Mesendoderm (in vitro differentiated cells): ENCODE results near the gene GAPDH.

Source experiments
- DNase-seq: peaks from one replicate; pipeline ENCODE4 v3.0.0; 2013
- H2AK5ac ChIP-seq: 2 replicates; pipeline ENCODE4 v1.6.1; 2013; ENCODE audit warnings: low read length, inconsistent platforms
- H2BK120ac ChIP-seq: 2 replicates; pipeline ENCODE4 v1.6.1; 2013; ENCODE audit warnings: low read depth, mild to moderate bottlenecking, low read length, moderate library complexity, mixed read lengths
- H2BK15ac ChIP-seq: replicated peaks from 2 replicates; pipeline ENCODE4 v1.6.1; 2013; ENCODE audit warnings: low read depth, mild to moderate bottlenecking, moderate library complexity
- H2BK5ac ChIP-seq: 2 replicates; pipeline ENCODE4 v1.6.1; 2013; ENCODE audit warnings: low read length, inconsistent platforms
- H3K18ac ChIP-seq: 2 replicates; pipeline ENCODE4 v1.6.1; 2013; ENCODE audit warnings: mild to moderate bottlenecking, low read length, mixed read lengths
- H3K23ac ChIP-seq: one replicate; pipeline ENCODE4 v1.6.1; 2013; ENCODE audit warnings: low read length
- H3K27ac ChIP-seq: 2 replicates; pipeline ENCODE4 v1.5.1; 2013; ENCODE audit warnings: low read depth, mild to moderate bottlenecking, inconsistent platforms, low read length, moderate library complexity
- H3K27me3 ChIP-seq: 2 replicates; pipeline ENCODE4 v1.6.1; 2013; ENCODE audit warnings: low read length, control low read depth, mild to moderate bottlenecking, inconsistent platforms; ENCODE audit not compliant: insufficient read depth, poor library complexity
- H3K36me3 ChIP-seq: 2 replicates; pipeline ENCODE4 v1.6.1; 2013; ENCODE audit warnings: low read length, inconsistent platforms; ENCODE audit not compliant: control insufficient read depth, insufficient read depth
- H3K4ac ChIP-seq: one replicate; pipeline ENCODE4 v1.6.1; 2013; ENCODE audit warnings: low read depth, mild to moderate bottlenecking, low read length, moderate library complexity
- H3K4me1 ChIP-seq: 2 replicates; pipeline ENCODE4 v1.6.1; 2013; ENCODE audit warnings: low read depth, low read length, inconsistent platforms; ENCODE audit not compliant: control insufficient read depth
- H3K4me2 ChIP-seq: 2 replicates; pipeline ENCODE4 v1.6.1; 2013; ENCODE audit warnings: low read length
- H3K4me3 ChIP-seq: 2 replicates; pipeline ENCODE4 v1.5.1; 2013; ENCODE audit warnings: mild to moderate bottlenecking, low read length
- H3K56ac ChIP-seq: one replicate; pipeline ENCODE4 v1.6.1; 2013; ENCODE audit warnings: low read length
- H3K79me1 ChIP-seq: 2 replicates; pipeline ENCODE4 v1.6.1; 2013; ENCODE audit warnings: low read length, inconsistent platforms
- H3K79me2 ChIP-seq: 2 replicates; pipeline ENCODE4 v1.6.1; 2013; ENCODE audit warnings: mild to moderate bottlenecking, low read length; ENCODE audit not compliant: control insufficient read depth, insufficient read depth
- H3K9ac ChIP-seq: 2 replicates; pipeline ENCODE4 v1.6.1; 2013; ENCODE audit warnings: low read length, inconsistent platforms
- H4K5ac ChIP-seq: one replicate; pipeline ENCODE4 v1.6.1; 2013; ENCODE audit warnings: low read length
- H4K8ac ChIP-seq: one replicate; pipeline ENCODE4 v1.6.1; 2013; ENCODE audit warnings: low read depth, mild to moderate bottlenecking, control low read depth, low read length, moderate library complexity
- WGBS: extraction: QIAGEN DNeasy Blood & Tissue Kit; methylation state at CpG from one replicate; pipeline ENCODE4 v1.1.7; 2013; ENCODE audit warnings: low lambda C conversion rate, missing lambda C conversion rate; ENCODE audit not compliant: insufficient coverage; ENCODE audit errors: extremely low coverage; 5-methylcytosine and 5-hydroxymethylcytosine counted together

Gene GAPDH

GRCh38 chr12:6562881-6563280 is 28.6 kb downstream of the GAPDH start:
- peaks cover 21% of the 10 kb centered on the region for H3K36me3 ChIP-seq
- WGBS, result no CpG with 5 or more reads among the region's 10 CpGs

GRCh38 chr12:6563448-6564050 is 29.2 kb downstream of the GAPDH start:
- Histone ChIP-seq H2BK120ac (no peak overlapping the region), H2BK5ac (no peak overlapping the region), H2AK5ac (no peak overlapping the region), H3K79me1 (peaks cover 16% of the 10 kb centered on the region), H3K56ac (no peak overlapping the region), H3K79me2 (peaks cover 18% of the 10 kb centered on the region), H3K9ac (no peak overlapping the region), H4K5ac (no peak overlapping the region), H3K23ac (no peak overlapping the region), H4K8ac (no peak overlapping the region), H3K27me3 (no peaks in the 10 kb centered on the region), H3K27ac (no peak overlapping the region), H3K4ac (no peak overlapping the region), H3K4me1 (no peaks in the 10 kb centered on the region), H3K18ac (no peak overlapping the region), H2BK15ac (no peak overlapping the region), H3K36me3 (peaks cover 21% of the 10 kb centered on the region), H3K4me2 (no peak overlapping the region), H3K4me3 (no peak overlapping the region)
- peak; percentile 73 for DNase-seq
- WGBS, result no CpG with 5 or more reads among the region's 8 CpGs

More at GRCh38 chr12:6562881-6563280, 28.6 kb downstream of the GAPDH start:
- H3K23ac ChIP-seq, result no peak overlapping the region
- no peak overlapping the region for H2BK5ac ChIP-seq
- H3K79me1 ChIP-seq, result peaks cover 16% of the 10 kb centered on the region
- no peak overlapping the region for H3K27ac ChIP-seq
- H3K18ac ChIP-seq, result no peak overlapping the region
- H2BK120ac ChIP-seq, result no peak overlapping the region
- no peaks in the 10 kb centered on the region for H3K4me1 ChIP-seq
- no peak overlapping the region for H4K5ac ChIP-seq
- no peak overlapping the region for H3K56ac ChIP-seq
- H3K79me2 ChIP-seq, result peaks cover 16% of the 10 kb centered on the region
- no peak overlapping the region for H2BK15ac ChIP-seq
- H3K4me2 ChIP-seq, result no peak overlapping the region
- H4K8ac ChIP-seq, result no peak overlapping the region
- DNase-seq, result no peak
- H3K9ac ChIP-seq, result no peak overlapping the region
- no peak overlapping the region for H3K4me3 ChIP-seq
- no peak overlapping the region for H3K4ac ChIP-seq
- no peak overlapping the region for H2AK5ac ChIP-seq
- no peaks in the 10 kb centered on the region for H3K27me3 ChIP-seq

DNA sequence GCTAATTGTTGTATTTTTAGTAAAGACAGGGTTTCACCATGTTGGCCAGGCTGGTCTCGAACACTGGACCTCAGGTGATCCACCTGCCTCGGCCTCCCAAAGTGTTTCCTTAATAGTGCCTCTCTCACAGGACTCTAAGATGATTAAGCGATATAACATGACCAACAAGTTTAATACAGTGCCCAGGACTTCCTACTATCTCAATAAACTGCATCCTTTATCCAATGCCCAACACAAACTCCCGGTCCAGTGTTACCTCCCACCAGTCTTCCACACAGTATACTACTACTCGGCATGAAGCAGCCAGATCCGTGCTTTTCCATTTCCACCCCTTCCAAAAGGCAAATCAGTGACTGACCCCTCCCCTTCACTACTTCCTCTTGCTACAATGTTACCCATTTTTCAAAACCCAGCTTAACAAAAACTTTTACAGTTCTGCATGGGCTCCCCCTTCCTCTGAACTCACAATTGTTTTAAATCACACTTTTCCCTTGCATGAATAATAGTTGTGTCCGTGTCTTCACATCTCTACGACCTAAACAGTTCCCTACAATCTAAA is 32.9 kb downstream of the GAPDH start:
- WGBS, result no CpG with 5 or more reads among the region's 8 CpGs
- no peak overlapping the region for H2BK120ac ChIP-seq
- H3K79me1 ChIP-seq, result peaks cover 14% of the 10 kb centered on the region
- H3K18ac ChIP-seq, result no peak overlapping the region
- H2BK15ac ChIP-seq, result no peak overlapping the region
- H3K4me2 ChIP-seq, result peak overlapping the region; percentile 66
- H3K27me3 ChIP-seq, result no peaks in the 10 kb centered on the region
- H3K79me2 ChIP-seq, result peaks cover 18% of the 10 kb centered on the region
- H3K9ac ChIP-seq, result peak overlapping the region; percentile 100
- no peak overlapping the region for H2BK5ac ChIP-seq
- no peak overlapping the region for H4K5ac ChIP-seq
- H3K36me3 ChIP-seq, result peaks cover 14% of the 10 kb centered on the region
- no peak overlapping the region for H4K8ac ChIP-seq
- H3K27ac ChIP-seq, result no peak overlapping the region
- no peak overlapping the region for H3K4ac ChIP-seq
- peak overlapping the region; percentile 100 for H3K4me3 ChIP-seq
- no peak overlapping the region for H3K23ac ChIP-seq
- DNase-seq, result peak; percentile 30
- no peaks in the 10 kb centered on the region for H3K4me1 ChIP-seq
- no peak overlapping the region for H2AK5ac ChIP-seq
- peak overlapping the region; percentile 100 for H3K56ac ChIP-seq

- Histone ChIP-seq H2BK15ac (no peak overlapping the region), H3K27ac (no peak overlapping the region), H3K79me2 (peaks cover 18% of the 10 kb centered on the region), H3K79me1 (peaks cover 14% of the 10 kb centered on the region), H3K4me1 (no peaks in the 10 kb centered on the region), H3K4me3 (no peak overlapping the region), H3K56ac (no peak overlapping the region), H4K5ac (no peak overlapping the region), H3K18ac (no peak overlapping the region), H3K9ac (no peak overlapping the region), H3K36me3 (peaks cover 10% of the 10 kb centered on the region), H3K27me3 (no peaks in the 10 kb centered on the region), H3K4me2 (no peak overlapping the region), H3K23ac (no peak overlapping the region), H2BK5ac (no peak overlapping the region), H3K4ac (no peak overlapping the region), H2BK120ac (no peak overlapping the region), H2AK5ac (no peak overlapping the region), H4K8ac (no peak overlapping the region)
- DNase-seq, result no peak
- WGBS, result no CpG with 5 or more reads among the region's 12 CpGs
Measured at GRCh38 chr12:6569312-6569711, 35.0 kb downstream of the GAPDH start.

- Histone ChIP-seq H3K23ac (no peak overlapping the region), H3K79me1 (peaks cover 14% of the 10 kb centered on the region), H3K4me1 (no peaks in the 10 kb centered on the region), H3K27ac (no peak overlapping the region), H2BK120ac (no peak overlapping the region), H3K4me2 (no peak overlapping the region), H2BK5ac (no peak overlapping the region), H4K8ac (no peak overlapping the region), H3K56ac (no peak overlapping the region), H3K9ac (no peak overlapping the region), H3K79me2 (peaks cover 18% of the 10 kb centered on the region), H2AK5ac (no peak overlapping the region), H3K36me3 (peaks cover 12% of the 10 kb centered on the region), H3K4me3 (no peak overlapping the region), H2BK15ac (no peak overlapping the region), H3K27me3 (no peaks in the 10 kb centered on the region), H3K18ac (no peak overlapping the region), H4K5ac (no peak overlapping the region), H3K4ac (no peak overlapping the region)
- no CpG with 5 or more reads among the region's 7 CpGs for WGBS
- no peak for DNase-seq
Measured at GRCh38 chr12:6569786-6570185, 35.5 kb downstream of the GAPDH start.
